ENCODE results near the gene FAM131C.

The FAM131C gene

GRCh38 chr1:16075337-16076030 is 2.0 kb upstream of the FAM131C start:
- Histone ChIP-seq H3K9me3 (ENCODE audit: insufficient read depth, low read length) (no peaks in the 10 kb centered on the region), H3K27me3 (ENCODE audit: insufficient read depth, insufficient read length) (peaks cover 31% of the 10 kb centered on the region), H3K9ac (ENCODE audit: insufficient read length, low read depth) (no peak overlapping the region), H3K4me3 (ENCODE audit: insufficient read length, low read depth) (no peak overlapping the region), H3K36me3 (ENCODE audit: insufficient read depth, insufficient read length, low read length) (no peaks in the 10 kb centered on the region), H3K4me1 (ENCODE audit: insufficient read depth, insufficient read length) (peaks cover 20% of the 10 kb centered on the region)
- no peak for DNase-seq (ENCODE audit: low read depth, low spot score)
- no peak for TF ChIP-seq ZNF274 (IDR thresholded peaks at IDR 0.05; ENCODE audit: low read depth, low read length)
- no peak for TF ChIP-seq YY1 (IDR thresholded peaks at IDR 0.05; ENCODE audit: insufficient read depth, insufficient read length)
- no peak for TF ChIP-seq SUZ12 (IDR thresholded peaks at IDR 0.05; ENCODE audit: extremely low read depth, insufficient read depth, insufficient read length)

GRCh38 chr1:16074217-16074616 is 766 bp upstream of the FAM131C start:
- no peak overlapping the region for H3K9ac ChIP-seq (ENCODE audit: insufficient read length, low read depth)
- no peaks in the 10 kb centered on the region for H3K36me3 ChIP-seq (ENCODE audit: insufficient read depth, insufficient read length, low read length)
- no peaks in the 10 kb centered on the region for H3K9me3 ChIP-seq (ENCODE audit: insufficient read depth, low read length)
- H3K27me3 ChIP-seq (ENCODE audit: insufficient read depth, insufficient read length), result peaks cover 31% of the 10 kb centered on the region
- H3K4me1 ChIP-seq (ENCODE audit: insufficient read depth, insufficient read length), result peaks cover 20% of the 10 kb centered on the region
- H3K4me3 ChIP-seq (ENCODE audit: insufficient read length, low read depth), result no peak overlapping the region
- TF ChIP-seq ZNF274 (IDR thresholded peaks at IDR 0.05; ENCODE audit: low read depth, low read length), result no peak
- TF ChIP-seq YY1 (IDR thresholded peaks at IDR 0.05; ENCODE audit: insufficient read depth, insufficient read length), result no peak
- no peak for TF ChIP-seq SUZ12 (IDR thresholded peaks at IDR 0.05; ENCODE audit: extremely low read depth, insufficient read depth, insufficient read length)
- DNase-seq (ENCODE audit: low read depth, low spot score), result no peak

- H3K27me3 ChIP-seq (ENCODE audit: insufficient read depth, insufficient read length), result peaks cover 31% of the 10 kb centered on the region
- H3K9me3 ChIP-seq (ENCODE audit: insufficient read depth, low read length), result no peaks in the 10 kb centered on the region
- DNase-seq (ENCODE audit: low read depth, low spot score), result no peak
- no peaks in the 10 kb centered on the region for H3K36me3 ChIP-seq (ENCODE audit: insufficient read depth, insufficient read length, low read length)
- H3K4me1 ChIP-seq (ENCODE audit: insufficient read depth, insufficient read length), result peaks cover 26% of the 10 kb centered on the region
- H3K9ac ChIP-seq (ENCODE audit: insufficient read length, low read depth), result peak overlapping the region; percentile 57
- TF ChIP-seq ZNF274 (IDR thresholded peaks at IDR 0.05; ENCODE audit: low read depth, low read length) (no peak), SUZ12 (IDR thresholded peaks at IDR 0.05; ENCODE audit: extremely low read depth, insufficient read depth, insufficient read length) (no peak), YY1 (IDR thresholded peaks at IDR 0.05; ENCODE audit: insufficient read depth, insufficient read length) (no peak)
- H3K4me3 ChIP-seq (ENCODE audit: insufficient read length, low read depth), result peak overlapping the region; percentile 30
Measured at GRCh38 chr1:16072616-16073484, 601 bp downstream of the FAM131C start.

- Histone ChIP-seq H3K27me3 (ENCODE audit: insufficient read depth, insufficient read length) (peaks cover 31% of the 10 kb centered on the region), H3K4me1 (ENCODE audit: insufficient read depth, insufficient read length) (peaks cover 26% of the 10 kb centered on the region), H3K4me3 (ENCODE audit: insufficient read length, low read depth) (no peak overlapping the region), H3K36me3 (ENCODE audit: insufficient read depth, insufficient read length, low read length) (no peaks in the 10 kb centered on the region), H3K9ac (ENCODE audit: insufficient read length, low read depth) (no peak overlapping the region), H3K9me3 (ENCODE audit: insufficient read depth, low read length) (no peaks in the 10 kb centered on the region)
- TF ChIP-seq YY1 (IDR thresholded peaks at IDR 0.05; ENCODE audit: insufficient read depth, insufficient read length) (no peak), SUZ12 (IDR thresholded peaks at IDR 0.05; ENCODE audit: extremely low read depth, insufficient read depth, insufficient read length) (no peak), ZNF274 (IDR thresholded peaks at IDR 0.05; ENCODE audit: low read depth, low read length) (no peak)
- DNase-seq (ENCODE audit: low read depth, low spot score), result no peak
Measured at GRCh38 chr1:16072095-16072494, 1.4 kb downstream of the FAM131C start.

- Histone ChIP-seq H3K4me3 (ENCODE audit: insufficient read length, low read depth) (no peak overlapping the region), H3K27me3 (ENCODE audit: insufficient read depth, insufficient read length) (peaks cover 31% of the 10 kb centered on the region), H3K36me3 (ENCODE audit: insufficient read depth, insufficient read length, low read length) (no peaks in the 10 kb centered on the region), H3K9ac (ENCODE audit: insufficient read length, low read depth) (no peak overlapping the region), H3K9me3 (ENCODE audit: insufficient read depth, low read length) (no peaks in the 10 kb centered on the region), H3K4me1 (ENCODE audit: insufficient read depth, insufficient read length) (peaks cover 26% of the 10 kb centered on the region)
- TF ChIP-seq ZNF274 (IDR thresholded peaks at IDR 0.05; ENCODE audit: low read depth, low read length) (no peak), SUZ12 (IDR thresholded peaks at IDR 0.05; ENCODE audit: extremely low read depth, insufficient read depth, insufficient read length) (no peak), YY1 (IDR thresholded peaks at IDR 0.05; ENCODE audit: insufficient read depth, insufficient read length) (no peak)
- no peak for DNase-seq (ENCODE audit: low read depth, low spot score)
Measured at GRCh38 chr1:16071614-16072013, 1.8 kb downstream of the FAM131C start.

- no peak for DNase-seq (ENCODE audit: low read depth, low spot score)
- no peak for TF ChIP-seq SUZ12 (IDR thresholded peaks at IDR 0.05; ENCODE audit: extremely low read depth, insufficient read depth, insufficient read length)
- TF ChIP-seq ZNF274 (IDR thresholded peaks at IDR 0.05; ENCODE audit: low read depth, low read length), result no peak
- TF ChIP-seq YY1 (IDR thresholded peaks at IDR 0.05; ENCODE audit: insufficient read depth, insufficient read length), result no peak
- peaks cover 22% of the 10 kb centered on the region for H3K4me1 ChIP-seq (ENCODE audit: insufficient read depth, insufficient read length)
- no peak overlapping the region for H3K9ac ChIP-seq (ENCODE audit: insufficient read length, low read depth)
- H3K36me3 ChIP-seq (ENCODE audit: insufficient read depth, insufficient read length, low read length), result no peaks in the 10 kb centered on the region
- no peaks in the 10 kb centered on the region for H3K9me3 ChIP-seq (ENCODE audit: insufficient read depth, low read length)
- no peak overlapping the region for H3K4me3 ChIP-seq (ENCODE audit: insufficient read length, low read depth)
- H3K27me3 ChIP-seq (ENCODE audit: insufficient read depth, insufficient read length), result peaks cover 31% of the 10 kb centered on the region
Measured at GRCh38 chr1:16070640-16071355, 2.7 kb downstream of the FAM131C start.
